ENCODE data around the gene FLNA. TPM values are rescaled to one million over a fixed set of nuclear protein-coding genes. Genes with fewer than 3 reads are reported as not detected.
A peak's percentile ranks its signal among the peaks of the same experiment; 100 is the strongest.

The FLNA gene
- total and polyA plus RNA-seq, 9 of the 15 experiments (the other 6 are each of a cell fraction or from before 2014, with no cell fraction given) = 6.2 to 735 (median 135) TPM

GRCh38 chrX:154308108-154308946 is 66.1 kb downstream of the FLNA start (continued):
- TF ChIP-seq XRCC5 (IDR thresholded peaks at IDR 0.05; ENCODE audit: low read depth, low read length) (peak; percentile 50; the same call in 1 of the 2 replicates), SP1 (CRISPR knock-in tag; IDR thresholded peaks at IDR 0.05) (no peak), ZBED1 (IDR thresholded peaks at IDR 0.05) (no peak), BCOR (IDR thresholded peaks at IDR 0.05) (no peak), CTCFL (IDR thresholded peaks at IDR 0.05; ENCODE audit: borderline replicate concordance, insufficient read depth, low read depth, low read length, poor library complexity, severe bottlenecking) (peak; percentile 50), TEAD4 (IDR thresholded peaks at IDR 0.05; ENCODE audit: low read length) (no peak), TEAD4 (CRISPR knock-in tag; IDR thresholded peaks at IDR 0.05; ENCODE audit: borderline replicate concordance) (no peak), SIX5 (IDR thresholded peaks at IDR 0.05; ENCODE audit: borderline replicate concordance in 1 of 2, insufficient read depth in 1 of 2, low read depth in 1 of 2, low read length in 2 of 2) (no peak), CBX2 (IDR thresholded peaks at IDR 0.05; ENCODE audit: insufficient read depth, low read length, poor library complexity, severe bottlenecking) (no peak), ZNF507 (tag; conservative IDR thresholded peaks at IDR 0.05) (no peak), YY1 (IDR thresholded peaks at IDR 0.05; ENCODE audit: borderline replicate concordance in 1 of 3, control insufficient read depth in 1 of 3, extremely low read depth in 1 of 3, insufficient read depth in 3 of 3, insufficient read length in 1 of 3, insufficient replicate concordance in 2 of 3, low read depth in 1 of 3, low read length in 2 of 3) (peak in 1 of 3 experiments; percentile 23), REST (IDR thresholded peaks at IDR 0.05; ENCODE audit: borderline replicate concordance) (peak; percentile 57; the same call in 1 of the 2 replicates), REST (CRISPR knock-in tag; IDR thresholded peaks at IDR 0.05; ENCODE audit: low read depth) (no peak), STAG1 (CRISPR knock-in tag; IDR thresholded peaks at IDR 0.05; ENCODE audit: borderline replicate concordance) (no peak), ZNF263 (CRISPR knock-in tag; IDR thresholded peaks at IDR 0.05; ENCODE audit: borderline replicate concordance) (no peak), RCOR1 (IDR thresholded peaks at IDR 0.05; ENCODE audit: borderline replicate concordance in 1 of 2, low read depth in 2 of 2, low read length in 2 of 2) (0 out of 4 replicates have a peak, but pooled peaks of 1 of the 2 experiments have one; percentile 27), PRMT5 (CRISPR knock-in tag; IDR thresholded peaks at IDR 0.05) (no peak)
